ENCODE measurements around the gene WASHC3.
A peak's percentile ranks its signal among the peaks of the same experiment; 100 is the strongest.
"Not testable (repeated sequence)": the region's sequence is repeated elsewhere in the genome, so short reads cannot be mapped to it uniquely, and the experiment has no call there.

WASHC3 gene, protein sequence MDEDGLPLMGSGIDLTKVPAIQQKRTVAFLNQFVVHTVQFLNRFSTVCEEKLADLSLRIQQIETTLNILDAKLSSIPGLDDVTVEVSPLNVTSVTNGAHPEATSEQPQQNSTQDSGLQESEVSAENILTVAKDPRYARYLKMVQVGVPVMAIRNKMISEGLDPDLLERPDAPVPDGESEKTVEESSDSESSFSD

DNA sequence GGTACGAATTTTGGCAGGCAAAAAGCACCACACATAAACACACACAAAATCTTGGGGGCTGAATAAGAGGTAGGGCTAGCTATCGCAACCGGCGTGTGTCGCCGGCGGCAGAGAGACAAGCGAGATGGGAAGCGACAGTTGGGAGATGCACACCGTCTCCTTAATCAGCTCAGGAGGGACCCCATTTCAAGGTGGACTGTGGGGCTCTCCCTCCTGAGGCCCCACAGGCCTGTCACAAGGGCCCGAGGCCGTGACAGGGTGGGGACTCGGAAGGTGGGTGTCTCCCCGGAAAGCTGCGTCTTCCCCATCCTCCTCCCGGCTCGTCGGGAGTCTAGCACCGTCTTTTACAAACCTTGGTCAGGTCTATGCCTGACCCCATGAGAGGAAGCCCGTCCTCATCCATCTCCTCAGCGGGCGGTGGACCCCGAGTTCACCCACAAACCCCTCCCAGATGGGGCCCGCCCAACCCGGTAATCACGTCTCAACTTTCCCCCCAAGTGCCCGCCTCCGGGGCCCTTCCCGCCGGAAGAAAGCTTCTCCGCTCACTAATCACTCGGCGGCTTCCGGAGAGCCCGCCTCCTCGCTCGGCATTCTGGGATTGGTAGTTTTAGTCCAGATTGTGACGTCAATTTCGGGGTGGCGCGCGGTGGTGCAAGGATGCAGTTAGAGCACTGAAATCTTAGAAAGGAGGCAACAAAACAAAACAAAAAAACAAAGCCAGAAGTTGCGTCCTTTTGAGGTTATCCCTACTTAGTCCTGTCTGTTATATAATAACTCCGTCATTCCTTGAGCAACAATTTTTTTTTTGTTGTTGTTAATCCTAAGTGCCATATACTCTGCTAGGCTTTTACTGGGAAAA, at the start of gene WASHC3:
TSS of gene WASHC3 (minus strand) at position 432 of the 859 bp plus-strand sequence. CDS start at position 403, 29 bp downstream.
- peak; percentile 85 for DNase-seq (ENCODE audit: low spot score)

DNA sequence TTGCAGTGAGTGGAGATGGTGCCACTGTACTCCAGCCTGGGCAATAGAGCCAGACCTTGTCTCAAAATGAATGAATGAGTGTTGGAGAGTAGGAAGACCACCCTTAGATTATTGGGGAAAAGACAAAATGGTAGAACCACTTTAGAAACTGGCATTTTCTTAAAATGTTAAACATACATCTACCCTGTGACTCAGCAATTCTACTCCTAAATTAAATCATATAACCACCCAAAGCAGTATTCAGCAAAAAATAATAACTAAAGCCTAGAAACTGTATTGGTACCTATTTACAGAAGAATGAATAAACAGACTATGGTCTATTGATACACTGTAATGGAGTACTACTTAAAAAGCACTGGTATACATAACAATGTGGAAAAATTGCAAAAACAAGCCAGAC, 49.0 kb upstream of the WASHC3 start:
- no peak for DNase-seq (ENCODE audit: low spot score)

DNA sequence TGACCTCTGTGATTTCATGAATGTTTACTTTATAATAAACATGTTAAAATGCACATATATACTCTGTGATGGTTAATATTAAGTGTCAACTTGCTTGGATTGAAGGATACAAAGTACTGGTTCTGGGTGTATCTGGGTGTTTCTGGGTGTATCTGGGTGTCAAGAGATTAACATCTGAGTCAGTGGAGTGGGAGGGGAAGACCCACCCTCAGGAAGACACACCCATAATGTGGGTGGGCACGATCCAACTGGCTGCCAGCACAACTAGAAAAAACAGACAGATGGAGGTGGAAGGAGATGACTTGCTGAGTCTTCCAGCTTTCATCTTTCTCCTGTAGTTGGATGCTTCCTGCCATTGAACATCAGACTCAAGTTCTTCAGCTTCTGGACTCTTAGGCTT, 46.2 kb upstream of the WASHC3 start:
- DNase-seq (ENCODE audit: low spot score): no peak

DNA sequence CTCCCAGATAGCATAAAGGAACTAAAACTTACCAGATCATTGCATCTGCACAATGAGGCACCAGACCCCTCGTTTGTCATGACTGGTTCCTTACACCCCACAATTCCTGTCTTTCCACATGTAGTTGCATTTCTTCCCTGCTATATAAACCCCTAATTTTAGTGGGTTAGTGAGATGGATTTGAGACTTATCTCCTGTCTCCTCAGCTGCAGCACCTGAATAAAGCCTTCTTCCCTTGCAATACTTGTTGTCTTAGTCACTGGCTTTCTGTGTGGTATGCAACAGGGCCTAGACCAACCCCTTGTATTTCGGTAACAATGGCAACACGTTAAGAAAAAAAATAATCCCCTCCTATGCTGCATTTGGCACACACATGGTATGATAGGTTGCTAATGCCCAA, 45.1 kb upstream of the WASHC3 start:
- DNase-seq (ENCODE audit: low spot score): no peak

DNA sequence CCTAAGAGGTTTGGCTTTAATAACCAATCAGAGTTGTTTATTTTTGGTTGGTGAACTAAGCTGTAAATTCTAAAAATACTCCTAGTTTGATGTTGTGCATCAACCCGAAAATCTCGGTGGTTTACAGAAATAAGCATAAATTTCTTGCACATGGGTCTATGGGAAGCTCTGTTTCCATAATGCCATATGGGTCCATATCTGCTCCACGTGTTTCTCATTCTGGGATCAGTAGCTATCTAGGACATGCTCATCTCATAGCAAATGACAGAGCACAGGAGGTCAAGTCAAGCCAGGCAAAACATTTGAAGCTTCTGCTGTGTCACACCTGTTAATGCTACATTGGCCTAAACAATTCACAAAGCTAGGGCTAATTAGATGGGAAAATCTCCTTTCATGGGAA, 35.1 kb upstream of the WASHC3 start:
- no peak for DNase-seq (ENCODE audit: low spot score)

DNA sequence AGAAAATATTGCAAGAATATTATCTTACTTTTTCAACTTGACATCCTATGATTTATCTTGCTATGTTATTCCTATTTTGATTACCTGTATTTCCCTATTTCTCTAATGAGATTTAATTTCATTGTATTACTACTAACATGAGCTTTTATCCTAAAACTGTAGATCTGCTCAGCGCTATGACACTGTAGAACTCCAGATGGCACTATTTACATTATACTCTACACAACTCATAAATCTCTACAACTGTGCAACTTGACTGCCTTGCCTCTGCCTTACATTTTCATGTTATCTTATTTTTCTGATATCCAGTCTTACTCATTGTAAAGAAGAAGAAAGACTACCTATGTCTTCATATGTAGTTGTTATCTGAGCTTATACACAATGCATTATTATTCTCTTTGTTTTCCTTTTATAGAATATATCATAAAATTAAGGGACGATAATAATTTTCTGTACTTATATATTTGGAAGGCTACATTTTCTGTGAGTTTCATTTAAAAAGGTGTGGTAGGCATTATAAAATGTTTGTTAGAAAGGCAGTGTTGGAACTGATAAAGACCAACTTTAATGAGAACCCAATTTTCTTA, 34.0 kb upstream of the WASHC3 start:
- DNase-seq (ENCODE audit: low spot score): peak; percentile 26

DNA sequence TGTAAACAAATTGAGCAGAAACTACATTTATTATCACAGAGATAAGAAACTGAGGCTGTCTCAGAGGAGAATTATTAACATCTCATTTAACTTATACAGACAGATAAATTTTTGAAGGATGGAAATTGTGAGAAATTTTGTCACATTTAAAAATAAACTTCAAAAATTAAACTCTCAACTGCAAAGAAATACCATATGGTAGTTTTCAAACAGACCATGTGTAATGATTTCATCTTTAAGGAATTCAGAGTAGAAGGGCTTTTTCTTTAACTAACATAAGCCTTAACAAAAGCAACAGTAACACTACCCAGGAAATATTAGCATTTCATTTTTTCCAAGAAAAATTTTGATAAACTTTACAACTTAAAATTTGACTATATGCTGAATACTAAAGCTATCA, 31.5 kb upstream of the WASHC3 start:
- no peak for DNase-seq (ENCODE audit: low spot score)

DNA sequence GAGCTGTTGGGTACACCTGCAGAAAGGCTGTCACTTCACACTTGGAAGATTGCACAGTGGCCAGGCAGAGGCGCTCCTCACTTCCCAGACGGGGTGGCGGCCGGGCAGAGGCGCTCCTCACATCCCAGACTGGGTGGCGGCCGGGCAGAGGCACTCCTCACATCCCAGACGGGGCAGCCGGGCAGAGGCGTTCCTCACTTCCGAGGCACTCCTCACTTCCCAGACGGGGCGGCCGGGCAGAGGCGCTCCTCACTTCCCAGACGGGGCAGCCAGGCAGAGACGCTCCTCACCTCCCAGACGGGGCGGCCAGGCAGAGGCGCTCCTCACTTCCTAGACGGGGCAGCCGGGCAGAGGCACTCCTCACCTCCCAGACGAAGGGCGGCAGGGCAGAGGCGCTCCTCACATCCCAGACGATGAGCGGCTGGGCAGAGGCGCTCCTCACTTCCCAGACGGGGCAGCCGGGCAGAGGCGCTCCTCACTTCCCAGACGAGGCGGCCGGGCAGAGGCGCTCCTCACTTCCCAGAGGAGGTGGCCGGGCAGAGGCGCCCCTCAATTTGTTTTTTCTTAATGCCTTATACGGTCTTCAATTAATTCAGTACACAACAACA, 27.5 kb upstream of the WASHC3 start:
- DNase-seq (ENCODE audit: low spot score): not testable (repeated sequence)

DNA sequence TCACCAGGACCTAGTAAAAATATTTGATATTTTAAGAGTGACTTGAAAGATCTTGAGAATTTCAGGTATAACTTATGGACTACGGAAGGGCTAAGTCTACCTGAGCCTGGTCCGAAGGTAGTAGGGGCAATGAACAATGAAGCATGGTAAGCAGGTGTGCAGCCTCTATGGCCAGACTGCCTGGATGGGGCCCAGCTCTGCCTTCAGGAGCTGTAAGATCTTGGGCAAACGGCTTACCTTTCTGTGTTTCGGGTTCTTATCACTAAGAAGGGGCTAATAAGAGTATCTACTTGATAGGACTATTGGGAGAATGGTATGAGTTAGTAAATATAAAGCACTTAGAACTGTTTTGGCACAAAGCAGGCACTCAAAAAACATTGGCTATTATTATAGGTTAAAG, 19.1 kb upstream of the WASHC3 start:
- no peak for DNase-seq (ENCODE audit: low spot score)

DNA sequence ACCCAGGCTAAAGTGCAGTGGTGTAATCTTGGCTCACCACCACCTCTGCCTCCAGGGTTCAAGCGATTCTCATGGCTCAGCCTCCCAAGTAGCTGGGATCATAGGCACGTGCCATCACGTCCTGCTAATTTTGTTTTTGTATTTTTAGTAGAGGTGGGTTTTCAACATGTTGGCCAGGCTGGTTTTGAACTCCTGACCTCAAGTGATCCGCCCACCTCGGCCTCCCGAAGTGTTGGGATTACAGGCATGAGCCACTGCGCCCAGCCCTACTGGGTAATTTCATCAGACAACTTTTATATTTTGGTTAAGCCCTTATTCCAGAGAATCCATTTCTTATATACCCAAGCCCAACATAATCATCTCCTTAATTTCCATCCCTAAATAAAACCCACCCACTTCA, 10.3 kb upstream of the WASHC3 start:
- DNase-seq (ENCODE audit: low spot score): not testable (repeated sequence)

DNA sequence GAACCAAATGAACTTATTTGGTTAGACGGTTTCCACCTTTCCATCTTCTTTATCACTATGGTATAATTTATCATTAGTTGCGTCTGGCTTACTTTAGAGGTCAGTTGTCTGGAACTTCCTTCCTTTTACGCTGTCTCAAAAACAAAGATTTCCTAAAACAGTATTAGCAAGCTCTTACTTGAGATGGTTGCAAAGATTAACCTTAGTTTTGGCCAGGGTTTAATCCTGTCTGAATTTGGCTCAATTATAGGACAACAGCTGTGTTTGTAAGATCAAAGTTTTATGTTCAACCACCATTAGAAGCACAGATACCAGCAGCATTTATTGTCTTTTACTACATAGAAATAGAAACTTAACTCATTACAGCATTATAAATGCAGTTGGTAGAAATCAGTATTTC, 7.9 kb upstream of the WASHC3 start:
- no peak for DNase-seq (ENCODE audit: low spot score)

DNA sequence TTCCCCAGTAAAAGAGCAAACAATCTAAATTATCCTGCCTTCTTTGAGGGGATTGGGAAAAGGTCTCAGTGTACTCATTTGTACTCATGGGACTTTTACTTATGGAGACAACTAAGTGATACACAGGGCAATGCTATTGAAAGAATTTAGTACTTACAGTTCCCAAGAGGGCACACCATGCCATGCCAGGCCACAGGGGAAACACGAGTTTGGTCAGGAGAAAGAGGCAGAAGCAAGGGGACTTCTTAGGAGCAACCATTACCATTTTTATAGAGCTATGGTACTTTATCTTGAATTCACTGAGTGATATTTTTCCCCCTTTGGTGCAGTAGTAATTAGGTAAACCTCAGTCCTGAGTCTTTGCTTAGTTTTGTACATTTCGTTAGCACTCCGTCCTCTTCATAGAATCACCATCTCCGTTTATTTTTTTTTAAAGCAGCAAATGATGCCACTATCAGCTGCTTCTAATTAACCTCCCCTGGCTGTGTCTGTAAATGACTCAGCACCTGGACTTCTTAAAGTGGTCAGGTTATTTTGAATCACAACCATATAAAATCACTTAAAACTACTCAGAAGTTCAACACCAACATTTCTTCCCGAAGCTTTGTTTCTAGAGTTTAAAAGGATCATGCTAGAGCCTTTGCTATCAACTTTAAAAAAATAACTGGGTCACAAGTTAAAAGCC, 5.9 kb upstream of the WASHC3 start:
- DNase-seq (ENCODE audit: low spot score): no peak

DNA sequence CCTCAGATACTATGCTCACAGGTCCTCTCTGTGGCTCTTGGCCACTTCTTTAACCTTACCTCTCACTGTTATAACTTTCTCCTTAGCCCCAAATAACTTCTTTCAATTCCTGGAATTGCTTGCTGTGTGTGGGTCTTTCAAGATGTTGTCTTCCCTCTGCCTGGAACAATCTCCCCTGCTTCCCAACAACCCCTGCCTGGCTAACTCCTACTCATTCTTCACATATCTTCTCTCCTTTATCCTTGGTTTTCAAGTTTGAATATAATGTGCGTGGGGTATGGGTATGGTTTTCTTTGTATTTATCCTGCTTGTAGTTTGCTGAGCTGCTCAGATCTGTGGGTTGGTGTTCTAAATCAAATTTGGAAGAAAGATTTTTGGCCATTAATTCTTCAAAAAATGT, 2.7 kb upstream of the WASHC3 start:
- no peak for DNase-seq (ENCODE audit: low spot score)

DNA sequence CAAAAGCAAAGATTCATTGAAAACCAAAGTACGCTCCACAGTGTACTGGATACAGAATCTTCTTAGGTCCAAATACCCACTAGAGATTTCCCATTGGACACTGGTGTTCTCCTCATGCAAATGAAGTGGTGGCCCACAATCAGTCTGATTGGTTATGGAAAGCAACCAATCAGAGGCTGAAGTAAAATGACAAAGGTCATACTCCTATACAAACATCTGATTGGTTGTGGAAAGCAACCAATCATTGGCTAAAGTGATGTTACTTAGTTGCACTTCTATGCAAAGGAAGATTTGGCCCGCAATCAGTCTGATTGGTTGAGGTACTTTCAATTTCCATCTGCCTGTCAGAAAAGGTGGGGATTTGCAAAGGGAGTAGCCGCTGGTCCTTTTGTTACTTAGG, 1.3 kb upstream of the WASHC3 start:
- DNase-seq (ENCODE audit: low spot score): no peak

DNA sequence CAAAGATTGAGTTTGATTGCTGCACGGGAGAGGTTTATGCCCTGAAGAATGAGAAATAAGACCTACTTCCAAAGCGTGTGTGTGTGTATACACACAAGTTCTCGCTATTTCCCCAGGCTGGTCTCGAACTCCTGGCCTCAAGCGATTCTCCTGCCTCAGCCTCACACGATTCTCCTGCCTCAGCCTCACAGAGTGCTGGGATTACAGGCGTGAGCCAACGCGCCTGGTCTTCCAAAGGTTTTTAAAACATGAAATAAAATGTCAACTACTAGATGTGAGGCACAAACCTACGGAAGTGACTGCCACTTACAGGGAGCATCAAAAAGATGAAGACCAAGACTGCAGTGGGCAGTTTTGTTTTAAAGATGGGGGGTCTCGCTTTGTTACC, 622 bp upstream of the WASHC3 start:
- DNase-seq (ENCODE audit: low spot score): no peak

DNA sequence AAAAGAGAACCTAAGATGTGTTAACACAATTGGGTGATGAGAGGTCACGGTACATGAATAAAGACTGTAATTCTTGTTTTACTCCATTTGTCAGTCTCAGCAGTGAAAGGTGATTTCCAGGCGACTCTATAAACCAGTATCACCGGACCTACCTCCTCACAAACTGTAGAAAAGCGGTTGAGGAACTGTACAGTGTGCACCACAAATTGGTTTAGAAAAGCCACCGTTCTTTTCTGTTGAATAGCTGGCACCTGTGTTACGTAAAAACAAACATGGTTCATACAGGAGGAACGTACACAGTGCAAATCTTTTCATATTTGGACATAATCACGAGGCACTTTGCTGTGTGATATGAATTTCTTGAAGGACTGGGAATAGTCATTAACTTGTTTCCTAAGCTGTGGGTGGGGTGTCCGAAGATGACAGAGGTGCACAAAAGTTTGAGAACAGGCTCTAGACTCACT, 663 bp downstream of the WASHC3 start:
- peak; percentile 4 for DNase-seq (ENCODE audit: low spot score)

DNA sequence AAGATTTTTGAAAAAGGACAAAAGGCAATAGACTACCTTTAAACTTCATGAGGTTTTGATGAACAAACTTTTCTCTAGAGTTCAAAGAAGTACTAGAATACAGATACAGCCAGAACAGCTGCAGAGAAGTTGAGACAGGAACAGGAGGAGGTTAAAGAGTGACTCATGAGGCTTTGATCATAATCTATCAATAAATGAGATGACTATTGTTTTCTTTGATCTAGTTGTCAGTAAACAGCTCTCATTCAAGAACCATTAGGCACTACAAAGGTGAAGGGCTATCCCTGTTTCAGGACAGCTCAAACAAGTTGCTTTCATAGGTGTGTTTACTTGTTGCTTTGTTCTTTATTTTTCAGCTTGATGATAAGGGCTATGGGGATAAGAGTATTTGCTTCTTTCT, 2.4 kb downstream of the WASHC3 start:
- no peak for DNase-seq (ENCODE audit: low spot score)

DNA sequence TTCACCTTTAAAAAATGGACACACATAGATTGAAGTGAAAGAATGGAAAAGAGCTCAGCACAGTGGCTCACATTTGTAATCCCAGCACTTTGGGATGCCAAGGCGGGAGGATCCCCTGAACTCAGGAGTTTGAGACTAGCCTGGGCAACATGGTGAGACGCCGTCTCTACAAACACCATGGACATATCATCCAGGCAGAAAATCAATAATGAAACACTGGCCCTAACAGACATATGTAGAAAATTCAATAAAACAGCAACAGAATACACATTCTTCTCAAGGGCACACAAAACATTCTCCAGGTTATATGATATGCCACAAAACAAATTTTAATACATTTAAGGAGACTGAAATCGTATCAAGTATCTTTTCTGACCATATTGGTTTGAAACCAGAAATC, 7.4 kb downstream of the WASHC3 start:
- DNase-seq (ENCODE audit: low spot score): no peak

DNA sequence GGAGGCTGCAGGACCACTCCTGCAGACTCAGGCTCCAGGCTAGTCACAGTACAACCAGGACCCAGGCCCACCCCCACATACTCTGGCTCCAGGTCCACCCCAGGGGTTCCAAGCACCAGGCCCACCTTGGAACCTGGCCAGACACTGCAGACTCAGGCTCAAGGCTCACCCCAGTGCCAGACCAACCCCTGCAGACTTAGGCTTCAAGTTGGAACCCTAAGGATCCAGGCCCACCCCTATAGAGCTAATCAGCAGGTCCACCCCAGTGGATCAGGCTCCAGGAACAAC, 8.8 kb downstream of the WASHC3 start:
- no peak for DNase-seq (ENCODE audit: low spot score)

DNA sequence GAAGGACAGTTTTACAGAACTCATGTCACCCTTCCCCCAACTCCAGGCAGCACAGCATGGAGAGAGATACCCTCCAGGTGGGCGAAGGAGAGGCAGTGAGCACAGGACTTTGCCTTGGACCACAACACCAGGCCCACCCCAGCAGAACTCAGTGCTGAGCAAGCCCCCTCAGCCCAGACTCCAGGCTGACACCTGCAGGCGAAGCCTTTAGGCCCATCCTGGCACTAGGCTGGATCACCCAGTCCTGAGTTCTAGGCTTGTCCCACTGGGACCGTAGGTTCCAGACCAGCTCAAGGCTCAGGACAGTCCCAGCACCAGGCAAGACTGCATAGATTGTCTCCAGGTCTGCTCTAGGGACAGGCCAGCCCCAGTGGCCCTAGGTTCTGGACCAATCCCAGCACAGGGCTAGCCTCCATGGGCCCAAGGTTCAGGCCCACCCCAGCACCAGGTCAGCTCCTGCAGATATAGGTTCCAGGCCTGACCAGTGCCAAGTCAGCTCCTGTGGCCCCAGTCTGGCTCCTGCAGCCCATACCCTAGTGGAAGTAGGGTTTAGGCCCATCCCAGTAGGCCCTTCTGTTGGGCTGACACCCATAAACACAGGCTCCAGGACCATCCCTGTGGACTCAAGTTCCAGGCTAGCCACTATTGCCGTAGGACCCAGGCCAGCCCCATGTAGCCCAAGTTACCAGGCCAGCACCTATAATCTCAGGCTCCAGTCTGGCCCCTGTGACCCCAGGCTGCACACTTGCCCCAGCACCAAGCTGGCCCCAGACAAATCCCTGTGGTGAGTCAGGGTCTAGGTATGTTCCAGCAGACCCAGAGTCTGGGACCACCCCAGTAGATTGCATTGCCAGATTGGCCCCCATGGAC, 9.4 kb downstream of the WASHC3 start:
- no peak for DNase-seq (ENCODE audit: low spot score)

DNA sequence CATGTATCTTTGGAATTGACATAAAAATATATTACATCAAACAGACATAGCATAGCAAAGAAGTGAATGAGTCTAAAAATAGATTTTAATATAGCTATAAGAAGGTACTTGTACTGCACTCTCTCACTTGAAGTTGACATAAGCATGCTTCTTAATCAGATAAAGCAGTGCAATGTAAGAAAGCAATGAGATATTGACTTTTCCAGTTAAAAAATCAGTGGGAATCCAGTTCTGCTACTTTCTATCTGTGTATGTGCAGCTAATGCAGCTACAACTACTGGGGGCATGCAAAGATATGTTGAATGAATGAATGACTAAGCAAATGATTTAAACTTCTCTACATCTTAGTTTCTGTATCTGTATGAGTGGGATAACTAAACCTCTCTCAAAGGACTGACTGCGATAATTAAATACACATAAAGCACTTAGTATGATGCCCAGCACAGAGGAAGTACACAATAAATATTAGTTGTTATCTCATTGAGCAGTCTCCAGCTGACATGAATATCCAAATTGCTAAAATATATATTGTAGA, 10.3 kb downstream of the WASHC3 start:
- no peak for DNase-seq (ENCODE audit: low spot score)
